BJ (cell line): Measurements from ENCODE around the gene VWA8. TPM values are rescaled to one million over a fixed set of nuclear protein-coding genes. Genes with fewer than 3 reads are reported as not detected.

Experiments used
- CTCF ChIA-PET: fragments of 350-600 bp; formaldehyde crosslinking; extraction: SDS; loops from one replicate; lab custom pipeline; 2021; ENCODE audit warnings: antibody characterized with exemption, inconsistent platforms; lab: Yijun Ruan, JAX
- POLR2A ChIA-PET: fragments of 300-600 bp; sonication (Branson Sonifier 250); formaldehyde crosslinking; extraction: SDS; loops from one replicate; lab custom pipeline; 2021; ENCODE audit warnings: antibody characterized with exemption; lab: Charles Lee
- DNase-seq: peaks from one replicate; pipeline ENCODE4 v3.0.0-alpha.2; 2011; ENCODE audit warnings: low read depth
- H3K27me3 ChIP-seq: 2 replicates; pipeline ENCODE4 v1.6.0; 2011; ENCODE audit warnings: low read length; ENCODE audit not compliant: control insufficient read depth, insufficient read depth
- H3K36me3 ChIP-seq: 2 replicates; pipeline ENCODE4 v1.5.1; 2011; ENCODE audit warnings: low read length; ENCODE audit not compliant: control insufficient read depth, insufficient read depth
- H3K4me3 ChIP-seq: 2 replicates; pipeline ENCODE4 v1.5.1; 2011; ENCODE audit warnings: low read depth, mild to moderate bottlenecking, control low read depth, low read length
- polyA plus RNA-seq: library from polyadenylated mRNA; depleted of rRNA; stranded (reverse); fragments of >200 nt; gene quantifications from 2 replicates; pipeline ENCODE4 v1.2.3, GENCODE V29; 2011
- TF ChIP-seq, protein P1 (sequence below): IDR thresholded peaks from 2 replicates; pipeline ENCODE4 v1.5.1; 2011; ENCODE audit warnings: low read depth, mild to moderate bottlenecking, control low read depth, inconsistent platforms, low read length, moderate library complexity; ENCODE audit not compliant: insufficient read depth

VWA8 gene
- polyA plus RNA-seq, 1 experiment: 5.9 TPM

DNA sequence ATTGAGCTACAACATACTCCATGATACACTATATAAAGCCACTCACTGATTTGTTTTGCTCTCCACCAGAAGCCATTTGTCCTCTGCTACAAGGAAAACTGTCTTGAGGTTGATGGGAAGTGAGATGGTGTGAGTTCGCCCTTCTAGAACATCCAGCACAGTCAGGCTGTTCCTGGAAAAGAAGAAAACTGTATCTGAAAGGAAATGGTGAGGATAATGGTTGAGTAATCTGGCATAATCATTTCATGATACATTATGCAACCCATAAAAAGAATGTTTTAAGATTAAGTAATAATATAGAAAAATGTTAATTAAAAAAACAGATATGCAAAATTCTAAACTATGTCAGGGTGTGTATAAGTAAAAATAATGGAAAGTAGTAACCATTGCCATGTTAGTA, 269.6 kb downstream of the VWA8 start:
- H3K36me3 ChIP-seq: no peaks in the 10 kb centered on the region
- no peak for DNase-seq
- H3K27me3 ChIP-seq: no peaks in the 10 kb centered on the region
- no peak overlapping the region for H3K4me3 ChIP-seq
- TF ChIP-seq, protein P1, sequence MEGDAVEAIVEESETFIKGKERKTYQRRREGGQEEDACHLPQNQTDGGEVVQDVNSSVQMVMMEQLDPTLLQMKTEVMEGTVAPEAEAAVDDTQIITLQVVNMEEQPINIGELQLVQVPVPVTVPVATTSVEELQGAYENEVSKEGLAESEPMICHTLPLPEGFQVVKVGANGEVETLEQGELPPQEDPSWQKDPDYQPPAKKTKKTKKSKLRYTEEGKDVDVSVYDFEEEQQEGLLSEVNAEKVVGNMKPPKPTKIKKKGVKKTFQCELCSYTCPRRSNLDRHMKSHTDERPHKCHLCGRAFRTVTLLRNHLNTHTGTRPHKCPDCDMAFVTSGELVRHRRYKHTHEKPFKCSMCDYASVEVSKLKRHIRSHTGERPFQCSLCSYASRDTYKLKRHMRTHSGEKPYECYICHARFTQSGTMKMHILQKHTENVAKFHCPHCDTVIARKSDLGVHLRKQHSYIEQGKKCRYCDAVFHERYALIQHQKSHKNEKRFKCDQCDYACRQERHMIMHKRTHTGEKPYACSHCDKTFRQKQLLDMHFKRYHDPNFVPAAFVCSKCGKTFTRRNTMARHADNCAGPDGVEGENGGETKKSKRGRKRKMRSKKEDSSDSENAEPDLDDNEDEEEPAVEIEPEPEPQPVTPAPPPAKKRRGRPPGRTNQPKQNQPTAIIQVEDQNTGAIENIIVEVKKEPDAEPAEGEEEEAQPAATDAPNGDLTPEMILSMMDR: no peak
- ChIA-PET POLR2A (no interaction called here), CTCF (interaction anchor here (0.7 to 1.0 kb wide), 2 partner anchors 18 to 251 kb away, joined by 3 read pairs; no protein-coding TSS in a partner anchor)

DNA sequence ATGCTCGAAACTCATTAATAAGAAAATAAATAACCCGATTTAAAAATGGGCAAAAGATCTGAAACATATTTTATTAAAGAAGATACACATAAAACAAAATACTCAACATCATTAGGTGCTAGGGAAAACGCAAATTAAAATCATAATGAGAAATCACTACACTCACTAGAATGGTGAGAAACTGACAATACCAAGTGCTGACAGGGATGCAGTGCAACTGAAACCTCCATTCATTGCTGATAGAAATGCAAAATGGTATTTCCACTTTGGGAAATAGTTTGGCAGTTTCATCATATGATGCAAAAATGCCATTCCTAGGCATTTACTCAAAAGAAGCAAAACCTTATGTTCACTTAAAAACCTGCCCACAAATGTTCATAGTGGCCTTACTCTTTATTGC, 278.1 kb downstream of the VWA8 start:
- POLR2A ChIA-PET: no interaction called here
- Histone ChIP-seq H3K36me3 (no peaks in the 10 kb centered on the region), H3K4me3 (no peak overlapping the region), H3K27me3 (no peaks in the 10 kb centered on the region)
- TF ChIP-seq, protein P1: no peak
- no peak for DNase-seq
- CTCF ChIA-PET: no interaction called here

DNA sequence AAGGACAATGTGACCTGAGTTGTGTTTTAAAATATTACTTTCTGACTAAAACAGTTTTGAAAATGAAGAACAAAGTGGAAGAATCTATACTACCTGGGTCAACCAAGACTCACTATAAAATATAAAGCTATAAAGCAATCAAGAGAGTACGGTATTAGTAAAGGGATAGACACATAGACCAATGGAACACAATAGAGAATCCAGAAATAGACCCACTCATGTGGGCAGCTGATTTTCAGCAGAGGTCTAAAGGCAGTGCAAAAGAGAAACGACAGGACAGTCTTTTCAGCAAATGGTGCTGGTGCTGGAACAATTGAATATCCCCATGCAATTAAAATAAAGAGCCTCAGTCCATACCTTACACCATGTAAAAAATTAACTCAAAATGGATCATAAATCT, 278.9 kb downstream of the VWA8 start:
- Histone ChIP-seq H3K36me3 (no peaks in the 10 kb centered on the region), H3K4me3 (no peak overlapping the region), H3K27me3 (no peaks in the 10 kb centered on the region)
- ChIA-PET POLR2A (no interaction called here), CTCF (interaction anchor here (0.7 kb wide), 1 partner anchor 8 kb away, joined by 3 read pairs; no protein-coding TSS in a partner anchor)
- TF ChIP-seq, protein P1: no peak
- DNase-seq: no peak

GRCh38 chr13:41681587-41681986, 279.3 kb downstream of the VWA8 start:
- ChIA-PET CTCF (interaction anchor here (0.7 kb wide), 1 partner anchor 9 kb away, joined by 3 read pairs; no protein-coding TSS in a partner anchor), POLR2A (no interaction called here)
- TF ChIP-seq, protein P1: no peak
- Histone ChIP-seq H3K36me3 (no peaks in the 10 kb centered on the region), H3K27me3 (no peaks in the 10 kb centered on the region), H3K4me3 (no peak overlapping the region)
- DNase-seq: no peak

GRCh38 chr13:41680900-41681299, 280.0 kb downstream of the VWA8 start:
- TF ChIP-seq, protein P1: no peak
- Histone ChIP-seq H3K27me3 (no peaks in the 10 kb centered on the region), H3K4me3 (no peak overlapping the region), H3K36me3 (no peaks in the 10 kb centered on the region)
- CTCF ChIA-PET: no interaction called here
- POLR2A ChIA-PET: no interaction called here
- no peak for DNase-seq
